ENCODE data around the gene MKRN2.
"Not testable (repeated sequence)": the region's sequence is repeated elsewhere in the genome, so short reads cannot be mapped to it uniquely, and the experiment has no call there.

The MKRN2 gene

DNA sequence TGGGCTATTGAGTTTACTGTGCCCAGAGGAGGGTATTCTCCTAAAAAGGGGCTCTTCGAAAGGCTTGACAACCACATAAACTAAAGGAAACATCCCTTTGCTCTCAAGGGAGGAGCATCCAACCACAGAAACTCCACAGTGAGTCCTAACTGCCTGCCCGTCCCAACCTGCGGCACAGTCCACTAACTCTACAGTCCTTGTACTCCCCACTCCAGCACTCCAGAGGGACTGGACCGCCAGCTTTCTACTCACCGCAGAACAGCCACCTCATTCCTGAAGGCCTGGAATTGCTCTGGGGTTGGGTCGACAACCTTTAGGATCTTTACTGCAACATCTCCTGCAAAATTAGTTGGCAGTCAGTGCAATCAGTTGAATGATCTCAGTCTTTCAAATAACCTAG lies 34.6 kb downstream of the MKRN2 start:
- DNase-seq = no peak

DNA sequence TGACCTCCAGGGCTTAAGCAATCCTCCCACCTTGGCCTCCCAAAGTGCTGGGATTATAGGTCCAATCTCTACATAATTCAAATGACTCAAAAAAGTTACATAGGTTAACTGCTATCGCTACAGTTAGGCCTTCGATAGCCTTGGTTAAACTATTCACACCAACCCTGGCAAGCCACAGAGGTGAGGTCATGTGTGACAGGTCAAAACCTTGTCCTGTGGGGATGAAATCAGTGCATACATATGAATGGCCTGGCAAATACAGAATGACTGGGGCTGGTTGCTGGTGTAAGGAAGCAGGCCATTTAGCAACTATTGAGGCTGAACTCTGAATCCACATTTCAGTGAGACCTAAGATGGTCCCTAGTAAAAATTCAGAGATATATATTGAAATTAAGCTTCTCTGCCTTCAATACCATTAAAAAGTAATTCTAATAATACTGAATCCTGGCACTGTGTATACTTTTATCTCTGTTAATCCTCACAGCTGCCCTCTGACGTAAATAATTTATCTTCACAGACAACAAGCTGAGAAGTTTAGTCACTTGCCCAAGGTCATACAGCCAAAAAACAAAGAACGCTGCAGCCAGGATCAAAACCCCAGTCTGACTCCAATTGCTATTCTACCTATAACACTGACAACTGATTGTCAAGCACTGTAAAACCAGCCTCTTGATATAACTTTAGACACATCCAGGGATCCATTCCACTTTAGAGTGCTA lies 35.3 kb downstream of the MKRN2 start:
- no peak for DNase-seq

DNA sequence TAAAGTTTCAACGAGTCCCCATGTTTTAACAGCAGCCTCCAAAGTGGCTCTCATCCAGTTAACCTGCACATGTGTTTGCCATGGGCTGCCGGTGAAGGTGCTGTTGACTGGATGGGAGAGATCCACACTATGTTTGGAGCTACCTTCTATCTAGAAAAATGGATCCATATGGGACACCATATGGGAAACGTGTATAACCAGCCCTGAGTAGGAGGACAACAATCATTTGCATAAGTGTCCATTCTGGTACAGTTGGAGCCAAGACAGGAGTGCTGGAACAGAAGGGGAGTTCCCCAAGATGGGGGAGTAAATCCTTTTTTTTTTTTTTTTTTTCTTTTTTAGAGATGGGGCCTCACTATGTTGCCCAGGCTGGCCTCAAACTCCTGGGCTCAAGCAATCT lies 36.6 kb downstream of the MKRN2 start:
- no peak for DNase-seq

DNA sequence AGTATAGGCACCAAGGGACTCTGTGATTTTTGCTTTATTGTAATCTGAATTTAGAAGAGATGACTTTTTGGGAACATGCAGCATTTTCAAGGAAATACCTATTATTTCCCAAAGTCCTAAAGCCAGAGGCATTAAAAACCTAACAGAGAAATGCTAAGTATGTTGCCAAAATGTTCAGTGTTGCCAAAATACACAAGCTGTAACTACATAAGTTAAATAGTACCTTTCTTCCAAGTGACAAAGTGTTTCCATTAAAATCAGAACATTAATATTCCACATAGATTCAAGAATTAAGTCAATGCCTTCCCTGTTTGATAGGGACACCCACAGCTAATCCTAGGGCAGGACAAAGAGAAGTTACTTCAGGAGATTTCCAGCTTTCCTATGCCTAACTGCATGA lies 42.0 kb downstream of the MKRN2 start:
- DNase-seq = no peak

DNA sequence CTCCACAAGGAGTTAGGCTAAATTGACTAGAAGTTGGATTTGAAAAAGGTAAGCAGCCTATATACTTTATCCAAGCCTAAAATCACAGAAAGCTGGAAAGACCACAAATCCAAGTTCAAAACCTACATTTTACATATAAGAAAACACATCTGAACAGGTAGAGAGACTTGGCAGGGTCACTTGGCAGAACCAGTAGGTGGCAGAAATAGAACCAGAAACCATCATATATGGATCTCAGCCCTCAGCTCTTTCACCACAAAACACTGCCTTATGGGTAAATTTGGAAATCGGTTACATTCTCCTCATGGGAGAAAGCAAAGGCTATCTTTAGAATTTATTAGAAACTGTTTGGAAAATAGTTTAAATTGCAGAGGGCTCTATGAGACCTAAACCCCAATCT lies 44.2 kb downstream of the MKRN2 start:
- no peak for DNase-seq

DNA sequence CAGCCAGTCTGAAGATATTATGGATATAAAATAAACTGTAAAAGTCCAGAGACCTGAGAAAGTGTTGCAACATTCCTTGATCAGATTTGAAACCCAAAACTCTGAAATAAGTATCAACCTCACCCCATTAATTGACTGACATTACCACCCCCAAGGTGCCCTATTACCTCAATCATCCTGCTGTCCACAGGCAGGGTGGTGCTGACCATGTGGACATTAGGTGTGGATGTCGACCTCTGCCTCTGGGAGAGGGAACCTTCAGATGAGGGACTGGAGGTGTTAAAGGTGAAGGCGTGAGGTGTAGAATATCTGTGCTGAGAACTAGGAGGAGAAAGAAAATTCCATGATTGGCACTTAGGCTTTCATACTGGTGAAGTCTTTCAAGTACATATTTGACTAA lies 47.1 kb downstream of the MKRN2 start:
- DNase-seq = no peak

DNA sequence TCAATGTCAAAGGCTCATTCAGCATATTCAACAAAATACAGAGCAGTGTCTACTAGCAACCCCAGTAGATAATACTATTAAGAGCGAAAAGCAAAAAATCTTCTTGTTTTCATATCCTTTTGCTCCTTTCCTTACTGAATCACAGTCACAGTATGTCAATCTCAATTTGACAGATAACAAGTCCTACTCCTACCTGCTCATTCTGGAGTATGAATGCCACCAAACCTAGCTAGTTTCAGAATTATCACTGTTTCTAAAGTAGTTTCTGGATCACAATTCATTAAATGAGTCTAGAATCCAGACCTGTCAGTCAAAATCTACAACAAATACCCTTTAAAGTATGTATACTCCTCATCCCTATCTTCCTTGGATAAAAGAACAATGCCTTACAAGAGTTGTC lies 51.5 kb downstream of the MKRN2 start:
- no peak for DNase-seq

DNA sequence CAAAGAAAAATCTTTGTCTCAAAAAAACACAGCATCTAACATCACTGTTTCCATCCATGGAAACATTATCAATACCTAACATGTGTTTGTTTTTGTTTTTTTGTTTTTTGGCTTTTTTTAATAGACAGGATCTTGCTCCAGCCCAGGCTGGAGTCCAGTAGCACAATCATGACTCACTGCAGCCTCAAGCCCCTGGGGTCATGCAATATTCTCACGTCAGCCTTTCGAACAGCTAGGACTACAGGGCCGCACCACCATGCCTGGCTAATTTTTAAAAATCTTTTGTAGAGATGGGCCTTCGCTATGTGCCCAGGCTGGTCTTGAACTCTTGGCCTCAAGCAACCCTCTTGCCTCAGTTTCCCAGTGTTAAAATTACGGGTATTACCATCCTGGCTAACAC lies 54.2 kb downstream of the MKRN2 start:
- no peak for DNase-seq

DNA sequence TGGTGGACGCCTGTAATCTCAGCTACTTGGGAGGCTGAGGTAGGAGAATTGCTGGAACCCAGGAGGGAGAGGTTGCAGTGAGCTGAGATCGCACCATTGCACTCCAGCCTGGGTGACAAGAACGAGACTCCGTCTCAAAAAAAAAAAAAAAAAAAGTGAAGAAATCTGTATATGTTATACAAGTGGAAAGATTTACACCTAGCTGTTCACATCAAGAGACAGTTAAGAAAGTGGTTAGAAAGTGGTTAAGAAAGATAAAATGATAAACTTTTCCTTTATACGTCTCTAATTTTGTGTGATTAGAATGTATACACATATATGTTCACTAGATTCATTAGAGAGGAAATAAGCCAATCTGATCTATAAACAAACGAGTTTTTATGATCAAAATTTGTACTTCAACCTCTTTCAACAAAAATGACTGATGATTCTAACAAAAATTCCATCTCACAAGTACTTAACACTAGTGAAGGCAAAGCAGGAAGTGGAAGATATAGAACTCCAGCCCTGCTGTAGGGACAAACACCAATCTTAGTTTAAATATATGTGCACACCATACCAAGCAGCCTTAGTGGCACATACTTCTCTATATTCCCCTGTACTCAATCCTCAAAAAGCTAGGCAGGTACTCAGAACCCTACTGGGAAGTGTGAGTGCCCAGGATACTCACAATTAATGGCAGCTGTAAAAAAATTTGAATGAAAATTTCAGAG lies 55.8 kb downstream of the MKRN2 start:
- DNase-seq = no peak

DNA sequence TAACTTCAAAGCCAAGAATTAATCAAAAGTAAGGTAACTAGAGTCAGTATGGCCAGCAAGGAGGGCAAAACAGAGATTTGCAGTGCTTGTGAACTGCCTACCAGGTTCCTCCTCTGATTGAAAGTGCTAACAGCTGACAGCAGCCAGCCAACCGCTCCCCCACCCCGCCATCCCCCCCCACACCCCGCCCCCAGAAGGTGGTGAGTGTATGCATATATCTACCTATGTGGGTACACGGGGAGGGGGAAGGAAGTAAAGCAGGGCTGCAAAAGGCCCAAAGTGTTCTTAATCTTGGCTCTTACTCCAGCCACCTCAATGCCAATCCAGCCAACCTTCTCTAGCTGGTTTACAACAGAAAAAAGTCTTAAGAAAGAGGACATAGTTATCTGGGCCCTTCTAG lies 56.4 kb downstream of the MKRN2 start:
- no peak for DNase-seq

DNA sequence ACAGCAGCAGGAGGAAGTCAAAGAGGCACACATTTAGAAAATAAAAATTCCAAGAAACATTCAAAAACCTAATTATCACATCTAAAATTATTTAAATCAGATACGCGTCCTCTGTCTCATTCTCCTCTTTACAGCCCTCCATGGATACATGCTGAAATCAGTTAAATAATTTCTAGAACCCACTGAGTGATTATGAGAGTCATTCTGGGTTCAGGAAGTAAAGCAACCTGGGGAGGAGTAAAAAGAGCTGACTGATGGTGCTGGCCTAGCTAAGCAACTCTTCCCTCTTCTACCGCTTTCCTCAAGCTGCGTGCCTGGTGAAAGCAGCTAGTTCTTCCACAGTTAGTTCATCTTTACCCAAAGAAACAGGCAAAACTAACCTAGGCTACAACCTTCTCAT lies 58.4 kb downstream of the MKRN2 start:
- no peak for DNase-seq

DNA sequence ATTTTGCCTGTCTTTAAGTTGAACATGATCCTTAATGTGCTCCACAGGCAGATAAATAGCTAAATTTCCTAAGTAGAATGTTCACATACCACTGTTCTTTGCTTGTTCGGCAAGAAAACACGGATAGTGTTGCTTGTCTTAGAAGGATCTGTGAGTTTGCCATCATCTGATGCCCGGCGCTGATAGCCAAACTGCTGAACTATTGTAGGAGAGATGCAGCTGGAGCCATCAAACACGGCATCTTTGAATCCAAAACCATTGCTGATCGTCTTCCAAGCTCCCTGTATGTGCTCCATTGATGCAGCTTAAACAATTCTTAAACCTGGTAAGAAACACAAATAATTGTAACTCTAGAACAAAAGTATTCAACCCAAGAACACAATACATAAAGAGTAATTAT lies 61.5 kb downstream of the MKRN2 start:
- no peak for DNase-seq

DNA sequence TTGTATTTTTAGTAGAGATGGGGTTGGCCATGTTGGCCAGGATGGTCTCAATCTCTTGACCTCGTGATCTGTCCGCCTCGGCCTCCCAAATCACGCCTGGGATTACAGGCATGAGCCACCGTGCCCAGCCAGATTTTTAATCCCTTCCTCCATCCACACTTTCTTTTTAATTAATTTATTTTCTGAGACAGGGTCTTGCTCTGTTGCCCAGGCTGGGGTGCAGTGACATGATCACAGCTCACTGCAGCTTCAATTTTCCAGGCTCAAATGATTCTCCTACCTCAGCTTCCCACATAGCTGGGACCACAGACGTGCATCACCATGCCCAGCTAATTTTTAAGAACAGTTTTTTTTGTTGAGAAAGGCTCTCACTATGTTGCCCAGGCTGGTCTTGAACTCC lies 63.4 kb downstream of the MKRN2 start:
- DNase-seq = no peak

DNA sequence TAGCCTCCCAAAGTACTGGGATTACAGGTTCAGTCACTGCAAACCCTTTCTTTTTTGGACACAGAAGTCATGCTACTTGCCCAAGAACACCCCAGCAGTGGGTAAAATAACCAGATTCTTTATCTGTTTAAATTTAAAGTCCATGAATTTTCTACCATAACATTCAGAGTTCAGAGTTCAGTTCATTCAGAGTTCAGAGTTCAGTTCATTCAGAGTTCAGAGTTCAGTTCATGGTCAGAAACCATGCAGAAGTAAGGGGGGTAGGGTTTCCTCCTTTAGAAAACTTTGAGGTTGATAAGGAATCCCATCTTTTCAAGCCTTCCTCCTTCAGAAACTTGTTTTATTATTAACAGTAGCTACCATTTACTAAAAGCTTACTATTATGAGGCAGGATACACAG lies 63.8 kb downstream of the MKRN2 start:
- no peak for DNase-seq

DNA sequence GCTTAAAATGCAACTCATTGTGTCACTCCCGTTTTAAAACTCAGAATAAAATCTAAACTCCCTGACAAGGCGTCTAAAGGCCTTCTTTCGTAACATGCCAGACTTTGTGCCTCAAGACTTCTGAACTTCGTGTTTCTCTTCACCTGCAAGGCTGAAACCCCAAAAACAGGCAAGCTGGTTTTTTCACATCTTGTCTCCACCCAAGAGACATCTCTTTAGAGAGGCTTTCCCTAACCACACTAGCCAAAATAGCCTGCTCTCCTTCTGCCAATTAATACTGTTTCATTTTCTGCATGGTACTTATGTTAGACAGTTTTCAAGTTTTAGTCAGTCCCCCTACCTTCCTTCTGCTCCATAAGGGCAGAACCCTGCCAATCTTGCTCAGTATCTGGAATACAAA lies 65.4 kb downstream of the MKRN2 start:
- DNase-seq = no peak

DNA sequence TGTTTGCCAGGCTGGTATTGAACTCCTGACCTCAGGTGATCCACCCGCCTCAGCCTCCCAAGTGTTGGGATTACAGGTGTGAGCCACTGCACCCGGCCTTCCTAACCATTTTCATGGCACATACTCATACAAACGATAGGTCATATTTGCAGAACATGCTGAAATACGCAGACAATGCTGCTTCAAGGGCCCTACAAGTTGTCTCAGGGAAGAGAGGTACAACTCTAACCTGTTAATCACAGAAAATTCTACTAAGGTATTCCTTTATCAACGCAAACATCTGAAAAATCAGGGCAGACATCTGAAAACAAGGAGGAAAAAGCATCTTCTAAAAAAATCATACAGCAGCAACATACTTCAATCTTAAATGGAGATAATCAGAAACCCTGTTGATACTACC lies 67.2 kb downstream of the MKRN2 start:
- DNase-seq = no peak

DNA sequence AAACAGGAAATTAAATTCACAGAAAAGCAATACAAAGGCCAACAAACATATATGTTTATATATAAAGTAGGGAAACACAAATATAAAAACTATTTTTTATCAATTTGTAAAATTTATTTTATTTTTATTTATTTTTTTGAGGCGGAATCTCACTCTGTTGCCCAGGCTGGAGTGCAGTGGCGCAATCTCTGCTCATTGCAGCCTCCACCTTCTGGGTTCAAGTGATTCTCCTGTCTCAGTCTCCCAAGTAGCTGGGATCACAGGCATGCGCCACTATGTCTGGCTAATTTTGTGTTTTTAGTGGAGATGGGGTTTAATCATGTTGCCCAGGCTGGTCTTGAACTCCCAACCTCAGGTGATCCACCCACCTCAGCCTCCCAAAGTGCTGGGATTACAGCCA lies 68.1 kb downstream of the MKRN2 start:
- DNase-seq = not testable (repeated sequence)

DNA sequence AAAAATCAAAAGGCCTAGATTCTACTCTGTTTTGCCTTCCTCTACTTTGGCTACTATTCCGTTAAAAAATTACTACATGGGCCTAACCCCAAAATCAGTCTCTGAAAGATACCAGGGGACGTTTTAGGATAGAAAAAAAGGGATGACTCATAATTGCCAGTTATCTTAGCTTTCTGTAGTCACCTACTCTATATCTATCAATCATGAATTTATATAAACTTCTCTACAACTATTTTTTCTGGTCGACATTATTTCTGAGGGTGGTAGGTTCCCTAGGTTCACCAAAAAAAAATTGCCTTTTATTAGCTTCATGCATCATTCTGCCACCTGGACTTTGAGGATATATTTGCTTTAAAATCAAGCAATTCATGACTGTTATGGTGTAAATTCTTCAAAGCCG lies 70.5 kb downstream of the MKRN2 start:
- no peak for DNase-seq

DNA sequence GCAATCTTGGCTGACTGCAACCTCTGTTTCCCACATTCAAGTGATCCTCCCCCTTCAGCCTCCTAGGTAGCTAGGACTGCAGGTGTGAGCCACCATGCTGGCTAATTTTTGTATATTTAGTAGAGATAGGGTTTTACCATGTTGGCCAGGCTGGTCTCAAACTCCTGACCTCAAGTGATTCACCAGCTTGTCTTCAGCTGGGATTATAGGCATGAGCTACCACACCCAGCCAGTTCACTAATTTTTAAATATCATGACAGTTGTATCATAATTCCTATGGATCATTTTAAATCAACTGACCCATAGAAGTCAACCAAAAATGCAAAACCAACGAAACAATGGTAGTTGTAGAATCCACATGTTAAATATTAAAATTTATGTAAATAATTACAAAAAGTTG lies 71.9 kb downstream of the MKRN2 start:
- no peak for DNase-seq

DNA sequence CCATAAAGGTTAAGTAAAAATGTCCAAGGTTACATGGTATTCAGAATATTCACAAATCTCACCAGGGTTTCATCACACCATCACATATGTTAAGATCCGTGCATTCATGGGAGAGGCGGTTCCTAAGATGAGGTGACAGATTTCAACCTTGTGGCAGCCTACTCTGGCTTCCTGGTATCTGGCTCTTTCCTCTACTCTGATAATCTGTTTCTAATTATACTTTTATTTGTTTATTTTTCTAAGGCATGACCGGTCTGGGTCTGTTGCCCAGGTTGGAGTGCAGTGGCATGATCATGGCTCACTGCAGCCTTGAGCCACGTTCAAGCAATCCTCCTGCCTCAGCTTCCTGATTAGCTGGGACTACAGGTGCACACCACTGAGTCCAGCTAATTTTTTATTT lies 72.7 kb downstream of the MKRN2 start:
- DNase-seq = no peak

DNA sequence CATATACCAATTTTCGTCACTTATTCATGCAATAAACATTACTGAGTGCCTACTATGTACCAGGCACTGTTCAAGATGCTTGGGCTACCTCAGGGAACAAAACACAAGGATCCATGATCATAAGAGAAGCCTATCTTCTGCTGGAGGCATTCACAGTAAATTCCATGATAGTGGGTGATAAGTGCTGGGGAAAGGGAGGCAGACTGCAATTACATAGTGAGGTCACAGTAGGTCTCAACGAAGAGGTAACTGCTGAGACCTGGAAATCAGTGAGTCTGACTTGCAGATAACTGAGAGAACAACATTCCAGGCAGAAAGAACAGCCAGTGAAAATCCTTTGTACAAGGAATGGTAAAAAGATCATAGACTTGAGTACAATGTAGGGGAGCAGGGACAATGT lies 73.4 kb downstream of the MKRN2 start:
- DNase-seq = no peak

DNA sequence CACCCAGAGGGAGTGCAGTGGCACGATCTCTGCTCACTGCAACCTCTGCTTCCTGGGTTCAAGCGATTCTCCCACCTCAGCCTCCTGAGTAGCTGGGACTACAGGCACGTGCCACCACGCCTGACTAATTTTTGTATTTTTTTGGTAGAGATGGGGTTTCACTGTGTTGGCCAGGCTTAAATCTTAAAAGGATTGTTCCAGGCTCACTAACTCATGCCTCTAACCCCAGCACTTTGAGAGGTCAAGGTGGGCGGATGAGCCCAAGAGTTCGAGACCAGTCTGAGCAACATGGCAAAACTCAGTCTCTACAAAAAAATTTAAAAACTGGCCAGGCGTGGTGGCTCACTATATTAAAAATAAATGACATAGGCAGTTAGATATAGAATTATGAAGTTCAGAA lies 74.0 kb downstream of the MKRN2 start:
- DNase-seq = not testable (repeated sequence)

DNA sequence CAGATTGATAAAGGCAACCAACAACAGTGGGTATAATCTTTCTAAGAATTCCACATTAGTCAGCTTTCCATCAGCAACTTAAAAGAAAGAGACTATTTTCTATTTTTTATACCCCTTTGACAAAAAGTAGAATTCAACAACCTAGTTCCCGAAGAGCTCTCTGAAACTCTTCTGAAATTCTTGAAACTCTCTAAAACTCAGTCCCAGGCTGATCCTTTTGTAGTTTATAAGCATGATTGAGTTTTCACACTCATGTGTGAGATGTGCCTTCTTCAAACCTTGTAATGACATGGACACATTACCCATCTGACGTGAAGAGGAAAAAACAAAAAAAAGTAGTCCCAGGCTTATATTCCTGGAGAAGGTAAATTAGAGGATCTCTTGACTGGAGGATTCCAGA lies 75.6 kb downstream of the MKRN2 start:
- DNase-seq = no peak

DNA sequence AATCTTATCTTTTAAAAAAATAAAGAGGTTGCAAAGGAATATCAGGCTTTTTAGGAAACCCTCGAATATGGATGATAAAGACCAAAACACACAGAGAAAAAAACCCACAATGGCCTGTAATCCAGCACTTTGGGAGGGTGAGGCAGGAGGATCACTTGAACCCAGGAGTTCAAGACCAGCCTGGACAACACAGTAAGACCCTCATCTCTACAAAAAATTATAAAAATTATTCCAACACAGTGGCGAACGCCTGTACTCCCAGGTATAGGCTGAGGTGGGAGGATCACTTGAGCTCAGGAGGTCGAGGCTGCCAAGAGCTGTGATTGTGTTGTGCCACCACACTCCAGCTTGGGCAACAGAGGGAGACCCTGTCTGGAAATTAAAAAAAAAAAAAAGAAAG lies 76.2 kb downstream of the MKRN2 start:
- no peak for DNase-seq

Data from right forelimb (tissue), 1 donor.